ENCODE measurements around the gene RC3H2.

DNA sequence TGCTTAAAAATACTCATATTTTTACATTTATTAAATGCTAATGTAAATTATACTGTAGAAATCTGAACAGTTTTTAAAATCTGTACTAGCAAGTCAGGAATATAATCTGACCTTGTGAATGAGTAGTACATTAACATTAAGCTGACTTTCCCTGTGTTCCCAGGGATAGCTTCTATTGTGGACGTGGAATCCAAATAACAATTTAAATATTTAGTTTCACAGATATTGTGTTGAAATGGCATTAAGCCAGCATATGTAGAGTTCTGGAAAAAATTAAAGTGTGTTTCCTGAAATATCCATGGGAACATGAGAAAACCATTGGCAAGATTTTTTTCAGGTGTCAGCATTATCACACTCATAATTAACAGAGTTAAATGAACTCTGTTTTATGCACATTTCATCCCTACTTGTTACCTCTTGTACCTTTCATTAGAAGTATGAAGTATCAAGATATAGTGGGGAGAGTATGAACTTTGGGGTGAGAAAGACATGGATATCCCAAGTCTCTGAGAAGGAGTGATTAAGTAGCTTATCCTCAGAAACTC, 41.4 kb upstream of the RC3H2 start:
- TF ChIP-seq POLR2A (IDR thresholded peaks at IDR 0.05), result no peak
- no peak for TF ChIP-seq EP300 (IDR thresholded peaks at IDR 0.05; ENCODE audit: low read depth)
- TF ChIP-seq, protein P1, sequence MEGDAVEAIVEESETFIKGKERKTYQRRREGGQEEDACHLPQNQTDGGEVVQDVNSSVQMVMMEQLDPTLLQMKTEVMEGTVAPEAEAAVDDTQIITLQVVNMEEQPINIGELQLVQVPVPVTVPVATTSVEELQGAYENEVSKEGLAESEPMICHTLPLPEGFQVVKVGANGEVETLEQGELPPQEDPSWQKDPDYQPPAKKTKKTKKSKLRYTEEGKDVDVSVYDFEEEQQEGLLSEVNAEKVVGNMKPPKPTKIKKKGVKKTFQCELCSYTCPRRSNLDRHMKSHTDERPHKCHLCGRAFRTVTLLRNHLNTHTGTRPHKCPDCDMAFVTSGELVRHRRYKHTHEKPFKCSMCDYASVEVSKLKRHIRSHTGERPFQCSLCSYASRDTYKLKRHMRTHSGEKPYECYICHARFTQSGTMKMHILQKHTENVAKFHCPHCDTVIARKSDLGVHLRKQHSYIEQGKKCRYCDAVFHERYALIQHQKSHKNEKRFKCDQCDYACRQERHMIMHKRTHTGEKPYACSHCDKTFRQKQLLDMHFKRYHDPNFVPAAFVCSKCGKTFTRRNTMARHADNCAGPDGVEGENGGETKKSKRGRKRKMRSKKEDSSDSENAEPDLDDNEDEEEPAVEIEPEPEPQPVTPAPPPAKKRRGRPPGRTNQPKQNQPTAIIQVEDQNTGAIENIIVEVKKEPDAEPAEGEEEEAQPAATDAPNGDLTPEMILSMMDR (IDR thresholded peaks at IDR 0.05), result no peak
- TF ChIP-seq POLR2AphosphoS5 (IDR thresholded peaks at IDR 0.05), result no peak

Measured in transverse colon (tissue), 4 donors.